K562 (cell line): ENCODE results near the gene LPCAT2. TPM values are rescaled to one million over a fixed set of nuclear protein-coding genes. Genes with fewer than 3 reads are reported as not detected.
A peak's percentile ranks its signal among the peaks of the same experiment; 100 is the strongest.

ENCODE experiments used
- ATAC-seq: fragments of 200-7000 bp; cut with Tn5 transposase; 3 replicates; pipeline ENCODE4 v1.9.1; 2020; ENCODE audit warnings: moderate library complexity
- BruUV-seq: library from RNA; stranded (reverse); fragments of 400-500 nt; replicated peaks from 2 replicates; lab custom pipeline; 2021; lab: Mats Ljungman, UMichigan
- CTCF ChIA-PET: fragments of 300-600 bp; formaldehyde crosslinking; extraction: SDS; loops from one replicate; lab custom pipeline; 2021; ENCODE audit warnings: low intra/inter-chr PET ratio; lab: Yijun Ruan, JAX
- POLR2A ChIA-PET: fragments of 300-600, 350-650 bp; sonication (Branson Sonifier 250); formaldehyde crosslinking; extraction: SDS; loops from one replicate; lab custom pipeline; 2021; ENCODE audit warnings: antibody characterized with exemption, inconsistent platforms; lab: Yijun Ruan, JAX
- DNase-seq, 4 experiments: peaks; one replicate each; pipeline versions ENCODE4 v3.0.0 to v3.0.0-alpha.2; 2011 to 2018; ENCODE audit warnings: low spot score in 3 of 4, mixed read lengths in 3 of 4; ENCODE audit errors: extremely low read depth in 1 of 4
- FAIRE-seq: peaks from 2 replicates; lab custom pipeline; 2011; peaks lifted over from hg19 to GRCh38; lab: Jason Lieb, UNC
- H2AFZ ChIP-seq: 2 replicates; pipeline ENCODE4 v1.6.0; 2011; ENCODE audit warnings: low read depth, low read length, control low read depth, inconsistent platforms
- H3K27ac ChIP-seq: fragments of 200-600 bp; 3 replicates; pipeline ENCODE4 v1.8.0; 2011; ENCODE audit warnings: low read depth, mild to moderate bottlenecking, control low read depth, inconsistent platforms, low read length, moderate library complexity, mixed read lengths; ENCODE audit errors: extremely low read depth
- H3K27me3 ChIP-seq, 2 experiments: fragments of 300-600 bp in 1 of 2; 2 replicates in 1 of 2; 3 replicates in 1 of 2; pipeline versions ENCODE4 v1.6.0 to v1.8.0; 2011; ENCODE audit warnings: inconsistent platforms in 2 of 2, low read length in 2 of 2, mild to moderate bottlenecking in 1 of 2, mixed read lengths in 1 of 2, moderate library complexity in 1 of 2; ENCODE audit not compliant: control insufficient read depth in 2 of 2, insufficient read depth in 2 of 2
- H3K36me3 ChIP-seq: fragments of 300-600 bp; 3 replicates; pipeline ENCODE4 v1.8.0; 2011; ENCODE audit warnings: mild to moderate bottlenecking, low read length, inconsistent platforms; ENCODE audit not compliant: control insufficient read depth, insufficient read depth
- H3K4me1 ChIP-seq, 2 experiments: fragments of 200-600 bp in 1 of 2; replicated peaks in 1 of 2; 2 replicates in 1 of 2; 3 replicates in 1 of 2; pipeline versions ENCODE4 v1.5.1 to v1.8.0; 2011; ENCODE audit warnings: inconsistent platforms in 2 of 2, low read length in 2 of 2, mild to moderate bottlenecking in 1 of 2, mixed read lengths in 1 of 2, moderate library complexity in 1 of 2; ENCODE audit not compliant: control insufficient read depth in 2 of 2, insufficient read depth in 2 of 2
- H3K4me2 ChIP-seq: 2 replicates; pipeline ENCODE4 v1.6.1; 2011; ENCODE audit warnings: low read length, control low read depth, inconsistent platforms, mixed read lengths; ENCODE audit not compliant: insufficient read depth
- H3K4me3 ChIP-seq: fragments of 200-600 bp; sonication (generic), shearing (Covaris generic); 2 replicates; pipeline ENCODE4 v1.5.1; 2016; ENCODE audit warnings: control low read depth, inconsistent platforms
- H3K79me2 ChIP-seq: fragments of 200-600 bp; 3 replicates; pipeline ENCODE4 v1.8.0; 2011; ENCODE audit warnings: low read length, inconsistent platforms; ENCODE audit not compliant: control insufficient read depth, insufficient read depth
- H3K9ac ChIP-seq, 2 experiments: 2 replicates each; pipeline versions ENCODE4 v1.6.0 to v1.6.1; 2011; ENCODE audit warnings: low read depth in 2 of 2, low read length in 2 of 2, control low read depth in 1 of 2, inconsistent platforms in 1 of 2, mild to moderate bottlenecking in 1 of 2, mixed read lengths in 1 of 2; ENCODE audit not compliant: insufficient read depth in 1 of 2
- H3K9me1 ChIP-seq: one replicate; pipeline ENCODE4 v1.6.0; 2011; ENCODE audit warnings: inconsistent platforms, mild to moderate bottlenecking, low read length, moderate library complexity; ENCODE audit not compliant: control insufficient read depth, insufficient read depth
- H3K9me3 ChIP-seq: replicated peaks from 2 replicates; pipeline ENCODE4 v1.5.1; 2011; ENCODE audit warnings: low read depth, low read length, inconsistent platforms; ENCODE audit not compliant: control insufficient read depth, insufficient read depth
- H4K20me1 ChIP-seq: replicated peaks from 2 replicates; pipeline ENCODE4 v1.6.1; 2011; ENCODE audit warnings: low read length, inconsistent platforms, mixed read lengths; ENCODE audit not compliant: control insufficient read depth, insufficient read depth
- CEBPB ChIP-seq: fragments of 450-650 bp; IDR thresholded peaks from 2 replicates; pipeline ENCODE4 v1.6.1; 2016; ENCODE audit warnings: missing genetic modification characterization, missing compliant biosample characterization
- FOXJ2 ChIP-seq: fragments of 200-800 bp; sonication (Bioruptor generic); IDR thresholded peaks from 2 replicates; pipeline ENCODE4 v1.6.1; 2016; ENCODE audit warnings: missing genetic modification characterization, missing compliant biosample characterization
- PBX2 ChIP-seq, 2 experiments: IDR thresholded peaks in 1 of 2; conservative IDR thresholded peaks in 1 of 2; 2 replicates each; pipeline ENCODE4 v1.6.1; 2016; ENCODE audit warnings: low read depth in 2 of 2, mild to moderate bottlenecking in 1 of 2, missing compliant biosample characterization in 1 of 2, missing genetic modification characterization in 1 of 2, moderate library complexity in 1 of 2
- RFX1 ChIP-seq: fragments of 450-650 bp; IDR thresholded peaks from 2 replicates; pipeline ENCODE4 v1.6.1; 2016; ENCODE audit warnings: mild to moderate bottlenecking, moderate library complexity
- SP1 ChIP-seq: sonication (generic); formaldehyde crosslinking; IDR thresholded peaks from 2 replicates; pipeline ENCODE4 v1.8.1; 2022; ENCODE audit warnings: mild to moderate bottlenecking, missing genetic modification reagents
- ZBTB5 ChIP-seq: fragments of 450-650 bp; IDR thresholded peaks from 2 replicates; pipeline ENCODE4 v1.6.1; 2017; ENCODE audit warnings: antibody characterized with exemption
- ZFX ChIP-seq: sonication (generic); formaldehyde crosslinking; IDR thresholded peaks from 2 replicates; pipeline ENCODE4 v1.8.0; 2022; ENCODE audit warnings: mild to moderate bottlenecking, missing genetic modification reagents, moderate library complexity
- ZNF143 ChIP-seq: sonication (generic); formaldehyde crosslinking; IDR thresholded peaks from 2 replicates; pipeline ENCODE4 v1.9.0; 2022; ENCODE audit warnings: mild to moderate bottlenecking, missing genetic modification reagents
- WGBS: fragments of 100-300 bp; shearing (Covaris generic); methylation state at CpG from one replicate; pipeline ENCODE4 v1.1.6; 2016; ENCODE audit warnings: low coverage, mixed read lengths; ENCODE audit not compliant: insufficient coverage; ENCODE audit errors: missing lambda C conversion rate; 5-methylcytosine and 5-hydroxymethylcytosine counted together
- in situ Hi-C: fragments of 300-500 bp; cut with MboI; formaldehyde crosslinking; loops from 4 replicates; pipeline ENCODE4 v1.15.0; 2018; ENCODE audit warnings: inconsistent platforms, mixed read lengths
- intact Hi-C: fragments of 100-400 bp; cut with micrococcal nuclease; formaldehyde crosslinking; loops from 2 replicates; pipeline ENCODE4 v1.14.2; 2022
- polyA plus RNA-seq, 8 experiments: library from polyadenylated mRNA; depleted of rRNA in 4 of 8; stranded (reverse) in 5 of 8; unstranded in 3 of 8; fragments of >200 nt; fragmentation: Nextera tagmentation in 2 of 8; fragmentation: Illumina TruSeq in 1 of 8; extraction: Ambion mirVana in 2 of 8; extraction: Trizol in 1 of 8; gene quantifications; 2 replicates each; pipeline versions ENCODE4 v1.2.1 to v1.2.3, GENCODE V29; 2011 to 2014; ENCODE audit warnings: inconsistent platforms in 1 of 8, missing spikeins in 1 of 8
- total RNA-seq, 7 experiments: library from RNA; depleted of rRNA in 6 of 7; stranded (reverse); fragments of >200 nt in 6 of 7; fragmentation: Illumina TruSeq in 2 of 7; extraction: Trizol in 2 of 7; gene quantifications; 2 replicates each; pipeline versions ENCODE4 v1.2.1 to v1.2.3, GENCODE V29; 2011 to 2021; ENCODE audit warnings: low replicate concordance in 1 of 7

Gene LPCAT2
- total and polyA plus RNA-seq, 9 of the 15 experiments (the other 6 are each of a cell fraction or from before 2014, with no cell fraction given) = 2.9 to 15.0 (median 7.3) TPM

- POLR2A ChIA-PET = no interaction called here
- H3K36me3 ChIP-seq = no peaks in the 10 kb centered on the region
- peak in 1 of 4 experiments; percentile 43 for DNase-seq
- H3K27me3 ChIP-seq = no peaks in the 10 kb centered on the region
- WGBS = 41% methylated on average over 4 of the region's 4 CpGs
- H4K20me1 ChIP-seq = no peaks in the 10 kb centered on the region
- H3K9me1 ChIP-seq = no peaks in the 10 kb centered on the region
- peak; percentile 76 for ATAC-seq
- H3K9ac ChIP-seq = no peak overlapping the region
- TF ChIP-seq FOXJ2 (tag) (peak; percentile 86), CEBPB (tag) (0 out of 2 replicates have a peak, but pooled peaks have one; percentile 6), ZFX (CRISPR knock-in tag) (no peak), ZNF143 (CRISPR knock-in tag) (no peak), PBX2 (CRISPR knock-in tag; IDR thresholded peaks at IDR 0.05; ENCODE audit: low read depth) (no peak), PBX2 (tag; conservative IDR thresholded peaks at IDR 0.05; ENCODE audit: low read depth) (0 out of 2 replicates have a peak, but pooled peaks have one; percentile 21), ZBTB5 (no peak), RFX1 (peak; percentile 35), SP1 (CRISPR knock-in tag) (no peak)
- H3K27ac ChIP-seq = 0 out of 3 replicates have a peak overlapping the region, but pooled peaks have one; percentile 11
- H3K4me1 ChIP-seq = peaks cover 0 to 30% of the 10 kb centered on the region in 2 experiments; a peak in 3 of 5 replicates
- no peaks in the 10 kb centered on the region for H3K79me2 ChIP-seq
- peak overlapping the region; percentile 44; the same call in 1 of the 2 replicates for H2AFZ ChIP-seq
- in situ Hi-C loops = no loop called here
- intact Hi-C loops = no loop called here
- no peak overlapping the region for H3K4me2 ChIP-seq
- H3K9me3 ChIP-seq = no peaks in the 10 kb centered on the region
- no TSS peak for BruUV-seq
- CTCF ChIA-PET = no interaction called here
- H3K4me3 ChIP-seq = no peak overlapping the region
- no peak for FAIRE-seq
Measured at GRCh38 chr16:55572439-55572838, 63.6 kb downstream of the LPCAT2 start.
